Stomach (tissue), 9 donors: ENCODE results near the gene CSH1. TPM values are rescaled to one million over a fixed set of nuclear protein-coding genes. Genes with fewer than 3 reads are reported as not detected.
"Not testable (repeated sequence)": the region's sequence is repeated elsewhere in the genome, so short reads cannot be mapped to it uniquely, and the experiment has no call there.

Experiments
- DNase-seq, 2 donors: peaks; one replicate each; pipeline versions ENCODE4 v3.0.0 to v3.0.0-alpha.2; 2013 to 2019
- H3K27ac ChIP-seq, 5 donors: fragments of 200-600 bp in 4 of 5; sonication (generic) in 4 of 5; one replicate each; pipeline ENCODE4 v1.5.1; 2013 to 2019; ENCODE audit warnings: mild to moderate bottlenecking in 1 of 5, moderate library complexity in 1 of 5
- H3K27me3 ChIP-seq, 3 donors: fragments of 200-600 bp; sonication (generic); one replicate each; pipeline ENCODE4 v1.5.1; 2017 to 2019; ENCODE audit warnings: mixed run types in 1 of 3
- H3K36me3 ChIP-seq, 4 donors: fragments of 200-600 bp; sonication (generic); 1 replicate in 3 of 4; 2 replicates in 1 of 4; pipeline ENCODE4 v1.5.1; 2016 to 2019
- H3K4me1 ChIP-seq, 4 donors: fragments of 200-600 bp; sonication (generic); one replicate each; pipeline ENCODE4 v1.5.1; 2016 to 2019
- H3K4me3 ChIP-seq, 4 donors: fragments of 200-600 bp; sonication (generic) in 3 of 4; one replicate each; pipeline ENCODE4 v1.5.1; 2016 to 2019; ENCODE audit warnings: mild to moderate bottlenecking in 1 of 4
- H3K9me3 ChIP-seq, 4 donors: fragments of 200-600 bp; sonication (generic); one replicate each; pipeline ENCODE4 v1.5.1; 2016 to 2019
- WGBS, 5 donors: extraction: QIAGEN DNeasy Blood & Tissue Kit in 3 of 5; methylation state at CpG; one replicate each; pipeline versions ENCODE4 v1.1.5 to v1.1.7; 2013 to 2018; 5-methylcytosine and 5-hydroxymethylcytosine counted together
- intact Hi-C: fragments of 100-400 bp; cut with DNase I; formaldehyde crosslinking; loops from one replicate; pipeline ENCODE4 v1.15.1; 2023; ENCODE audit warnings: low total_unique reads
- polyA plus RNA-seq, 3 donors: library from polyadenylated mRNA; stranded (reverse); fragments of 200-250 nt; gene quantifications; one replicate each; pipeline ENCODE4 v1.2.3, GENCODE V29; 2013
- total RNA-seq, 5 donors: library from RNA; depleted of rRNA; stranded (reverse); fragments of >200 nt; gene quantifications; one replicate each; pipeline versions ENCODE4 v1.1.0 to v1.2.3, GENCODE V29; 2014 to 2016
- TF ChIP-seq, protein P1 (sequence below), 7 experiments: fragments of 450-650 bp in 4 of 7; fragments of 200-600 bp in 3 of 7; sonication (generic) in 3 of 7; IDR thresholded peaks; one replicate each; pipeline ENCODE4 v1.5.1; 2016 to 2019; ENCODE audit warnings: antibody characterized with exemption in 7 of 7, control low read depth in 2 of 7, mild to moderate bottlenecking in 1 of 7
- donor health status: healthy with polysubstance abuse.
- donor health status: Bipolar disorder and iron deficiency.
- donor health status: healthy.

CSH1 gene
- total and polyA plus RNA-seq, 8 donors, result not detected

DNA sequence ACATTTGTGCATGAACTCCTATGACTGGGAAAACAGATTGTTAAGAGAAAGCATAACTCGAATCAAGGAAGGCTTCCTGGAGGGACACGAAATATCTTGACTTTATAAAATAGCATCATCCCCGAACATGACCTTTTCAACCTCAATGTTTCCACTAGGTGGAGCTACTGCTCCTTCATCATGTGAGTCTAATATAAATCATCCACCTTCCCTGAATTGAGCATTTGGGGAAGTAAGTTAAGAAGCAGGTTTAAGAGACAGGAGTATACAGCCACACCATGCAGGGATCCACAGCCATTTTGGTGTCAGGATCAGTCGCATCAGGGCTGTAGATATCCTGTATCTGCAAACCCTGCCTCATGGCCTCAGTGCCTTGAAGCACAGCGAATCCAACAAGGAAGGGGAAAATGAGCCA lies 7.4 kb upstream of the CSH1 start:
- DNase-seq, H3K27me3 ChIP-seq: not testable (repeated sequence)
- 31 to 35% (median 34%) methylated on average over 5 of the region's 5 CpGs for WGBS, 5 donors

GRCh38 chr17:63901971-63902370 lies 5.6 kb upstream of the CSH1 start:
- H3K4me3 ChIP-seq, H3K4me1 ChIP-seq, DNase-seq, H3K36me3 ChIP-seq, H3K27me3 ChIP-seq, H3K27ac ChIP-seq, intact Hi-C loops, H3K9me3 ChIP-seq: not testable (repeated sequence)
- 80 to 92% (median 90%) methylated on average over 2 of the region's 2 CpGs for whole genome bisulfite sequencing, 5 donors

More for the DNA sequence above, 7.4 kb upstream of the CSH1 start:
- H3K4me3 ChIP-seq, H3K36me3 ChIP-seq, intact Hi-C loops, H3K27ac ChIP-seq, H3K4me1 ChIP-seq, H3K9me3 ChIP-seq: not testable (repeated sequence)
- TF ChIP-seq, protein P1, sequence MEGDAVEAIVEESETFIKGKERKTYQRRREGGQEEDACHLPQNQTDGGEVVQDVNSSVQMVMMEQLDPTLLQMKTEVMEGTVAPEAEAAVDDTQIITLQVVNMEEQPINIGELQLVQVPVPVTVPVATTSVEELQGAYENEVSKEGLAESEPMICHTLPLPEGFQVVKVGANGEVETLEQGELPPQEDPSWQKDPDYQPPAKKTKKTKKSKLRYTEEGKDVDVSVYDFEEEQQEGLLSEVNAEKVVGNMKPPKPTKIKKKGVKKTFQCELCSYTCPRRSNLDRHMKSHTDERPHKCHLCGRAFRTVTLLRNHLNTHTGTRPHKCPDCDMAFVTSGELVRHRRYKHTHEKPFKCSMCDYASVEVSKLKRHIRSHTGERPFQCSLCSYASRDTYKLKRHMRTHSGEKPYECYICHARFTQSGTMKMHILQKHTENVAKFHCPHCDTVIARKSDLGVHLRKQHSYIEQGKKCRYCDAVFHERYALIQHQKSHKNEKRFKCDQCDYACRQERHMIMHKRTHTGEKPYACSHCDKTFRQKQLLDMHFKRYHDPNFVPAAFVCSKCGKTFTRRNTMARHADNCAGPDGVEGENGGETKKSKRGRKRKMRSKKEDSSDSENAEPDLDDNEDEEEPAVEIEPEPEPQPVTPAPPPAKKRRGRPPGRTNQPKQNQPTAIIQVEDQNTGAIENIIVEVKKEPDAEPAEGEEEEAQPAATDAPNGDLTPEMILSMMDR (IDR thresholded peaks at IDR 0.05), result peak in 1 of 7 experiments; percentile 24

- H3K27me3 ChIP-seq, H3K27ac ChIP-seq, H3K4me3 ChIP-seq, H3K9me3 ChIP-seq, intact Hi-C loops, H3K36me3 ChIP-seq, H3K4me1 ChIP-seq, DNase-seq: not testable (repeated sequence)
- 71 to 79% (median 76%) methylated on average over 4 to 6 of the region's 6 CpGs for WGBS, 5 donors
These were observed 2.8 kb upstream of the CSH1 start for GRCh38 chr17:63898899-63899798.

DNA sequence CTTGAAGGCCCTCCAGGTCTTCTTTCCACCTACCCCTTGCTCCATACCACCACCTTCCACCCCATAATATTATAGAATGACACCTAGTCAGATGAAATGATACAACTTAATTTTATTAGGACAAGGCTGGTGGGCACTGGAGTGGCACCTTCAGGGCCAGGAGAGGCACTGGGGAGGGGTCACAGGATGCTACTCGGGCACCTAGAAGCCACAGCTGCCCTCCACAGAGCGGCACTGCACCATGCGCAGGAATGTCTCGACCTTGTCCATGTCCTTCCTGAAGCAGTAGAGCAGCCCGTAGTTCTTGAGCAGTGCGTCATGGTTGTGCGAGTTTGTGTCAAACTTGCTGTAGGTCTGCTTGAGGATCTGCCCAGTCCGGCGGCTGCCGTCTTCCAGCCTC lies 1.6 kb downstream of the CSH1 start:
- not testable (repeated sequence) for H3K4me1 ChIP-seq

GRCh38 chr17:63894021-63894420 lies 2.4 kb downstream of the CSH1 start:
- H3K9me3 ChIP-seq, intact Hi-C loops, DNase-seq, H3K4me3 ChIP-seq, H3K4me1 ChIP-seq, H3K27me3 ChIP-seq, H3K27ac ChIP-seq, H3K36me3 ChIP-seq: not testable (repeated sequence)
- WGBS, 5 donors, result 52 to 69% (median 57%) methylated on average over 3 of the region's 3 CpGs

More for the DNA sequence above, 1.6 kb downstream of the CSH1 start:
- DNase-seq, H3K27ac ChIP-seq, H3K4me3 ChIP-seq, H3K9me3 ChIP-seq, H3K27me3 ChIP-seq, H3K36me3 ChIP-seq, intact Hi-C loops: not testable (repeated sequence)
- 89 to 93% (median 91%) methylated on average over 4 to 10 of the region's 10 CpGs for WGBS, 5 donors

- H3K36me3 ChIP-seq, intact Hi-C loops, H3K27ac ChIP-seq, H3K4me1 ChIP-seq, H3K9me3 ChIP-seq, DNase-seq, H3K27me3 ChIP-seq, H3K4me3 ChIP-seq: not testable (repeated sequence)
- 56 to 67% (median 66%) methylated on average over 11 of the region's 11 CpGs for WGBS, 5 donors
These were observed 3.9 kb downstream of the CSH1 start for GRCh38 chr17:63892316-63893037.

DNA sequence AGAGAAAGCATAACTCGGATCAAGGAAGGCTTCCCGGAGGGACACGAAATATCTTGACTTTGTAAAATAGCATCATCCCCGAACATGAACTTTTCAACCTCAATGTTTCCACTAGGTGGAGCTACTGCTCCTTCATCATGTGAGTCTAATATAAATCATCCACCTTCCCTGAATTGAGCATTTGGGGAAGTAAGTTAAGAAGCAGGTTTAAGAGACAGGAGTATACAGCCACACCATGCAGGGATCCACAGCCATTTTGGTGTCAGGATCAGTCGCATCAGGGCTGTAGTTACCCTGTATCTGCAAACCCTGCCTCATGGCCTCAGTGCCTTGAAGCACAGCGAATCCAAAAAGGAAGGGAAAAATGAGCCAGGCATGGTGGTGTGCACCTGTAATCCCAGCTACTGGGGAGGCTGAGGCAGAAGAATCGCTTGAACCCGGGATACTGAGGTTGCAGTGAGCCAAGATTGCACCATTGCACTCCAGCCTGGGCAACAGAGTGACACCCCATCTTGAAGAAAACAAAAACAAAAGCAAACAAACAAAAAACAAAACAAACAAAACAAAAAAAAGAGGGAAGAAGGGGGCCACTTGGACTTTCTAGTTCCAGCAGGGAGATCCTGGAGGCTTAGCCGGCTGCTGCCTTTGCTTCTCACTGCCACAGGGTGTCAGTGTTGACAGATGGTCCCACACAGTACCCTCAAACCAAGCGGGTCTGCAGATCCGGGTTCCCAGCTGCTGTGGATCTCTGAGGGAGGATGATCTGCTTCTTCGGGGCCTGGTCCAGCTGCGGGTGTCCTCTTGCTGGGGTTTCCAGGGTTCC lies 7.1 kb downstream of the CSH1 start:
- H3K27me3 ChIP-seq, H3K9me3 ChIP-seq, H3K4me1 ChIP-seq, H3K36me3 ChIP-seq, H3K4me3 ChIP-seq, H3K27ac ChIP-seq, intact Hi-C loops: not testable (repeated sequence)
- TF ChIP-seq, protein P1 (IDR thresholded peaks at IDR 0.05), result peak in 1 of 7 experiments; percentile 14
- WGBS, 5 donors, result 20 to 36% (median 28%) methylated on average over 13 of the region's 13 CpGs
- DNase-seq, result peak in 1 of 2 donors; percentile 65

DNA sequence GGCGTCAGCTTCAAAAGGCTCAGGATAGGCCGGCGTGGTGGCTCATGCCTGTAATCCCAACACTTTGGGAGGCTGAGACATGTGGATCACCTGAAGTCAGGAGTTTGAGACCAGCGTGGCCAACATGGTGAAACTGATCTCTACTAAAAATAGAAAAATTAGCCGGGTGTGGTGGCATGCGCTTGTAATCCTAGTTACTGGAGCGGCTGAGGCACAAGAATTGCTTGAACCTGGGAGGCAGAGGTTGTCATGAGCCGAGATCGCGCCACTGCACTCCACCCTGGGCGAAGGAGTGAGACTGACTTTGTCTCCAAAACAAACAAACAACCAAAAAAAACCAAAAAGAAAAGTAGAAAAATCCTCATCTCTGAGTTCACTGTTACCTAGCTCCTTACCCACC lies 11.3 kb downstream of the CSH1 start:
- H3K4me3 ChIP-seq, H3K27ac ChIP-seq, H3K27me3 ChIP-seq, DNase-seq, H3K9me3 ChIP-seq, H3K36me3 ChIP-seq, intact Hi-C loops, H3K4me1 ChIP-seq: not testable (repeated sequence)
- WGBS, 5 donors, result 86 to 89% (median 88%) methylated on average over 8 to 11 of the region's 11 CpGs

GRCh38 chr17:63882626-63883126 lies 13.7 kb downstream of the CSH1 start:
- H3K36me3 ChIP-seq, H3K4me3 ChIP-seq, H3K4me1 ChIP-seq, H3K27ac ChIP-seq, DNase-seq, H3K9me3 ChIP-seq, H3K27me3 ChIP-seq, intact Hi-C loops: not testable (repeated sequence)
- 65 to 81% (median 79%) methylated on average over 9 of the region's 9 CpGs for WGBS, 5 donors
